Medulla oblongata (tissue), 1 donor: ENCODE data around the gene CCDC33.

ENCODE experiments used
- DNase-seq: peaks from one replicate; pipeline ENCODE4 v3.0.0-alpha.2; 2015; ENCODE audit errors: extremely low spot score

Gene CCDC33

DNA sequence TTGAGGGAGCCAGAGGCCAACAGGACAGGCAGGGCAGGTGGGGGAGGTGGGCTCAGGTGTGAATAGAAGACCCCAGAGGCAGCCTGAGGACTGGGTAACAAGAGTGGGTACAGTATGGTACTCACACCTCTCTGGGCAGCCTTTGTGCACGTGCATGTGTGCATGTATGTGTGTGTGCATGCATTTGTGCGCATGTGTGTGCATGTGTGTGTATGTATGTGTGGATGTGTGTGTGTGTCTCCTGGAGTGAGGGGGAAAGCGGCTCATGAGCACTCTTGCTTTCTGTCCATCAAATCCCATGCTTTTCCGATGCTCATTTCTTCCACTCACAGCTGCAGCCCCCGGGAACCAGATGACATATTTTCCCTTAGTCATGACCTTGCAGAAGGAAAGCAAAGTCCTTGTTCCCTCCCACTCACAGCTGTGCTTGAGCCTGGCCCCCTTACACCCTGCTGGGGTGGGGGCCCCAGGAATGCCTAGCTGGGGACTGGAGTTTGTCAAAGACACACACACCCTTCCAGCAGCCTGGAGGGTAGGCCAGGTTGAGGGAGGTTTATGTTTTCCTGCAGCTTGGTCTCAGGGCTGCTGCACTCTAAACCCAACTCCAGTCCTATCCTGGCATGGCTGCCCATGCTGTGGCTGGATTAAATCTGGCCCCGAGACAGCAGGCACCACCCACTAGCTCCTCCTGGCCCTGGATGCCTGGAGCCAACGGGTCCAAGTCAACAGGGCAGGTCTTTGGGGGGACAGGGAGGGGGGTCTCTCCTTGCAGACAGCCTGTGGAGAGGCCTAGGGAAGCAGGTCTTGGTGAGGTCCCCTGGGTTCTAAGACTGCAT, 22.5 kb downstream of the CCDC33 start:
- no peak for DNase-seq

DNA sequence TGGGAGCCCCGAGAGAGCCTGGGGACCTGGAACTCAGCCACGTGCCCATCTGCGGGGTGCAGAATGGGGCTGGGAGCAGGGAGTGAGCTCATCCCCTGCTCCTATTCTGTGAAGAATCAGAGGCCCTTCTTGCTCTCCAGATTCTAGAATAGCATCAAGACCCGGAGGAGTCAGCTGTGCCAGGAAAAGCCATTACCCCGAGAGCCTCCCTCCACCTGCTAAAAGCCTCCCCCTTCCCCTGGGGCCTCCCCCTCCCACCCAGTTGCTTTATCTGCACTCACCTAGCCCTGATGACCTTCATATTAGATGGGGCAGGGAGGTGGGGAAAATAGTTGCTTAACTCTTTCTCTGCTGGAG, 23.1 kb downstream of the CCDC33 start:
- no peak for DNase-seq

DNA sequence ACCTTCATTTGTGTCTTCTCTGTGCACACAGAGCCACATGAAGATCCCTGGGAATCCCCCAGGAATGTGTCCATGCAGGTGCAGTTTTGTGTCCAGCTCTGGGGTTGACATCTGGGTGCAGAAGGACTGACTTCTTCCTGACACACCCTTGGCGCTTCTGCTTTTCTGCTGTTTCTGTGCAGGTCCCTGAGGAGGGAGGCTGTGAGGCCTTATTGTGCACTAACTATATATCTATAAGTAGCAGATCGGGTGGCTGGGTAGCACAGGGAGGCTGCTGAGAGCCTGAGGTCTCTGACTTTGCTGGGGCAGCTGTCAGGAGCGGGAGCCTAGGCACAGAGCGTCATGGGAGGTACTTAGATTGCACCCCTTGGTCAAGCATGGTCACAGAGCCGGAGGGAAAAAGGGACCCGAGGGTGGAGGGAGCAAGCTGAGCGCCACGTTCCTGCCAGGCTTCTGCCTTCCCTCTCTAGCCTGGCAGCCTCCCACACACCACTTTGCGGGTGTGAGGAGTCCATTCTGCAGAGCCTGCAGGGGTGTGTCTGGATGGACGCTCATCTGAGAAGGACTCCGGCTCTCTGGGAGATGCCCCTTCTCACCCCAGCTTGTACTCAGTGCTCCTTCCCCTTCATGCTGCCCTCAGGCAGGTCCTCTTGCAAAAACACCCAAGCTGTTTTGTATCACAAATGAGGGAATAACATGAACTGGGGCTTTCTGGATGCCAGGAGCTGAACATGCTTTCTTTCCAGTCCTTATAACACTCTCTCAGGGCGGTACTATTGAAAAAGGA, 23.9 kb downstream of the CCDC33 start:
- no peak for DNase-seq

DNA sequence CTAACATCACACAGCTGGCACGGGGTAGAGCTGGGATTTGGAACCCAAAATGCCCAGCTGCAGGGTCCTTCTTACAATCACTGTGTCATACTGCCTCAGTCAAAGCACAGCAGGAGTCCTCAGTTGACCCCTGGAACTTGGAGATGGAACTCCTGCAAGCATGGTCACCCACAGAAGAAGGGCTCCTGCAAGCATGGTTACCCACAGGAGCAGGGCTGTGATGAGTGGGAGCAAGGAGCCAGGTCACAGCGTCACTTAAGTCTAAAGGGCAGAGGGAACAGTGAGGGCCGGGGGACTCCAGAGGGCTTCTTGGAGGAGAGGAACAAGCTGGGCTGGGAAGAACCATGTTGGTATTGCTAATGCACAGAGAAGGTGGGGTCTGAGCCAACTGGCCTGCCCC, 24.9 kb downstream of the CCDC33 start:
- no peak for DNase-seq

DNA sequence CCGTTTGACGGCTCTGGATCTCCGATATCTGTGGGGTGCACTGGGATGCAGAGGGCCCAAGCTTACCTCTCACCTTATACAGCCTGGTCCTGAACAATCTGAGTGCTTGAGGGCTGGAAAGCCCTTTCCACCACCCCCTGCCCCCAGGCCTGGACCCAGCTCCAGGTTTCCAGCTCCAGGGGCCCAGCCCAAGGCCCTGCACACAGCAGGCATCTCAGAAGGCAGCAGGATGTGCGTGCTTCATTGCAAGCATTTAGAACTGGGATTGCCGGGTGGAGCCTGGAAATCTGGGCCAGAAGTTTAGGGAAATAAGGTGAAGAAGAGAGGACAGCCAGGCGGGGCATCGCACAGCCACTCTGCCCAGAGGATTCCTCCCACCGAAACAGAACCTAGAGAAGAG, 25.6 kb downstream of the CCDC33 start:
- DNase-seq = no peak

DNA sequence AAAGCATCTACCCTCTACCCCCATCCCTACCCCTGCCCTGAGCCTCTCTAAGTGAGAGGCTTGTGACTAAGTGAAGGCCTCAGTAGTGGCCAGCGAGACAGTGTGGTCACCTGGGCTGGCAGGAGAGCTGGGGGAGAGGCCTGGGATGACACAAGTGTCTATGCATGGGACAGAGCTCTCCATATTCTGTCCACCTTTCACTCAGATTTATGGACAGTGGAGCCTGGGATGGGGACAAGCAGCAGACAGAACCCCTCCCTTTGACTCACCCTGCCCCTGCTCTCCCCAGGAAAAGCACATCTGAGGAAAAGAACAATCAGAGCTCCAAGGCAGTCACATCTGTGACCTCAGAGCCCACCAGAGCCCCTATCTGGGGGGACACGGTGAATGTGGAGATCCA, 26.0 kb downstream of the CCDC33 start:
- DNase-seq = no peak

DNA sequence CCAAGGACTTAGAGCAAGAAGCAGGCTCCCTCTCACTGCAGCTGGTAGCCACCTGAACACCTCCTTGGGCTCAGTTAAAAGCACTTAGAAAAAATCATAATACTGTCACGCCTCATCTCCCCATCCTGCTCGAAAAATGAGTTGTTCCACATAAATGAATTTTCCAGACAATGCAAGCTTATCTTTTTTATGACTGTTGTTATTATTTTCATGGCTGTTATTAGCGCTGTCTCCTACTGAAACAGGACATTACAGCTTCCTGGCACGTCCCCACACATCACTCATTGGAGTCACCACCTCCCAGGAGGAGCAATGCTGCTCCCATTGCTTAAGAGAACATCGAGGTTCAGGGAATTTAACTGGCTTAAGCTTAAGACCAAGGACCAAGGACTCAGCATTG, 26.5 kb downstream of the CCDC33 start:
- DNase-seq = no peak

DNA sequence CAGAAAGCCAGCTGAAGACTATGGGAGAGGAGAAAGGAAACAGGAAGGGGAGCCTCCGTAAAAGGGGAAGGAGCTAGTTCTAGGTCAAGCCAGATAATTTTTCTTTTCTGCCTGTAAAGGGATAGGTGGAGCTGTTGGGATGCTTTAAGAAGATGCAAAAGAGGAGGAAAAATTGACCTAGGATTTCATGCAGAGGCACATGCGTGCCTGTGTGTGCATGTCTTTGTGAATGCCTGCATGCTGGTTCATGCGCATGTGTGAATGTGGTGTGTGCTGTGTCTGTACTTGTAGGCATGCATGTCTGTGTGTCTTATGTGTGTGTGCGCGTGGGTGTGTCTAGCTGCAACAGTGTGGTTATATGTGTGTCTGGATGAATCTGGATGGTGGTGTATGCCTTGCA, 27.3 kb downstream of the CCDC33 start:
- no peak for DNase-seq

DNA sequence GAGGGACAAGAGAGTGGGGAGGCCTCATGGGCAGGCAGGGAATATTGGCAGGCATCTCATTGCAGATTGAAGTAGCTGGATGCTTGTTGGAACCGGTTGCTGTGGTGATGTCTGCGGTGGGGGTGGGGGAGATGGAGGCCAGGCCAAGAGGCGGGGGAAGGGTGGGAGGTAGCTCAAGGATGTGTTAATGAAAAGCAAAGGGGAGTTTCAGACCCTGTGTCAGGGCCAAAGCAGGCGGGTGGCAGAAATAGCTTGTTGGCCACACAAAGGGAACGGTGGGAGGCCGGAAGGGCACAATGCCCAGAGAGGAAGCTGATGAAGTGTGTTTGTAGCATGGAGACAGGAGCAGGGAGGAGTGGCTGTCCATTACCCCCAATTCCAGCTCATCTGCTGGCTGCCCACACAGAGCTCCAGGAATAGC, 28.0 kb downstream of the CCDC33 start:
- no peak for DNase-seq

DNA sequence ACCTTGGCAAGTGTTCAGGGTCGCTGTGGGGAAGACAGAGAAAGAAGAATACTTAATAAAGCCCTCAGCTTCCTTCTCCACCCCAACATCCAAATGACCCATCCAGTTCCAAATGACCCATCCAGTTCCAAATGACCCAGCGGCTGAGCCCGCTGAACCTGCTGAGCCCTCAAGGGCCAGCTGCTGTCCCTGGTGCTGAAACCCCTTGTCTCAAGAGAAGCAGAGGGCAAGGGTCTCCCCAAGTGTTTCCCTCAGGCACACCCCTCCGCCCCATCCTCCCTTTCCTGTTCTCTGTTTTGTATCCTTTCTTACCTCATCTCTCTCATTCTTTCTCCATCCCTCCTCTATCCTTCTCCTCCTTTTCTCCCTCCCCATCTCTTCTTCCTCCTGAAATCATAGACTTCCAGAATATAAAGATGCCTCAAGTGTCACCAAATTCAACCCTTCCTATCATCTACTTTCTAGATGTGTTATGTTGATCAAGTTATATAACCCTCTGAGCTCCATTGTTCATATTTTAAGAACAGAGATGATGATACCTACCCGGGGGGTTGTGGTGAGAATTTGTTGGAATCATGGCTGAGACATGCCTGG, 29.0 kb downstream of the CCDC33 start:
- no peak for DNase-seq

DNA sequence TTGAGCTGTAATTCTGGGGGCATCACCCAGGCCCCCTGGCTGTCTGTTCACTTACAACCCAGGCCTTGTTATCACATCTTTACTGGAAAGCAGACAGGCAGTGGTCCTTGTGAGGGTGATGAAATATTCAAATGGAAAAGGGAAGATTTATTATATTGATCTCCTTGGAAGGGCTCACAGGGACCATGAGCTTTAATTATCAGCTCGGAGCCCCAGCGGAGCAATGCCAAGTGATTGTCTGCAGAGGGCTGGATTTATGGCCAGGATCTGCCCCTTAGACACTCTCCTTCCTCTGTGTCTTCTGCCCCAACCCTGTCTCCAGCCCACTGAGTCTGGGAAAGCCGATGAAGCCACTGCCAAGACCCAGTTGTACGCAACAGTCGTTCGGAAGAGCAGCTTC, 31.9 kb downstream of the CCDC33 start:
- no peak for DNase-seq

DNA sequence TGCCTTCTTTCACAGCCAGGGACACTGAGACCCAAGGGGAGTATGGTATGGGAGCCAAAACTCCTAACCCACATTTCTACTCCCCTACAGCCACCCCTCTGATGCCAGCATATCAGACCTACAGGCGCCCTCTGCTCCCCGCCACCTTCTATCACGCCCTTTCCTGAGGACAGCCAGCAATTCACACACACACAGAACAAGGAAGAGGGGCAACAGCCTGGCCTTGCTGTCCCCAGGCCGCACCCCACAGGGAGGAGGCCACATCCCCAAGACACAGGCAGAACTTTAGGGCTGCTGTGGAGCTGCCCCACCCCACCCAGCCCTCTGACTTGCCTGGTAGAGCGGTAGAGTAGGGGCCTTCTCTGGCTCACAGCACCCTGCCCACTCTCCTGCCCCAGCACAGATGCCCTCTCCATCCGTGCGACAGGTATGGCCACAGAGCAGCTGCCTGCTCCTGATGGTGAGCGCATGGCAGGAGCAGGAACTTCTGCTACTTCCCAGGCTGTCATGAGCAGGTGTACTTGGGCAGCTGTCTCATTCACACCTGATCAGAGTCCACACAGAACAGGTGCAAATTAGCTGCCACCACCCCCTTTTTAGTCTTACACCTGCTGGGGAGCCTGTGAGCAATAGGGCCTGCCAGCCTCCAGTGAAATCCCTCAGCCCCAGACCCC, 33.4 kb downstream of the CCDC33 start:
- DNase-seq = no peak

DNA sequence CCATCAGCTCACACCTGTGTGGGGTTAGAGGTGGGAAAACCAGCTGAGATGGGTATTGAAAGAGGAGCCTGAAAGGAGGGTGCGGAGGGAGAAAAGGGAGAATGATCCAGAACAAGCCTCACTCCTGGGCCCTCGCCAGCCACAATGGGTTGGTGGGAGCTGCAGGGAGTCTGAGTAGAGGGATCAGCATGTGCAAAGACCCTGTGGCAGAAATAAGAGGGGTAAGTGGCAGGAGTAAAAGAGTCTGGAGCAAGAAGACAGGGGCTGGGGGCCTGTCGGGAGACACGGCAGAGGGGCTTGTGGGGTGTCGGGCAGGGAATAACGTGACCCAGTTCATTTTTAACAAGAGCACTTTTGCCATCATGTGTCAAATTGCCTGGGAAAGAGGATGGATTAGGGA, 34.0 kb downstream of the CCDC33 start:
- no peak for DNase-seq

DNA sequence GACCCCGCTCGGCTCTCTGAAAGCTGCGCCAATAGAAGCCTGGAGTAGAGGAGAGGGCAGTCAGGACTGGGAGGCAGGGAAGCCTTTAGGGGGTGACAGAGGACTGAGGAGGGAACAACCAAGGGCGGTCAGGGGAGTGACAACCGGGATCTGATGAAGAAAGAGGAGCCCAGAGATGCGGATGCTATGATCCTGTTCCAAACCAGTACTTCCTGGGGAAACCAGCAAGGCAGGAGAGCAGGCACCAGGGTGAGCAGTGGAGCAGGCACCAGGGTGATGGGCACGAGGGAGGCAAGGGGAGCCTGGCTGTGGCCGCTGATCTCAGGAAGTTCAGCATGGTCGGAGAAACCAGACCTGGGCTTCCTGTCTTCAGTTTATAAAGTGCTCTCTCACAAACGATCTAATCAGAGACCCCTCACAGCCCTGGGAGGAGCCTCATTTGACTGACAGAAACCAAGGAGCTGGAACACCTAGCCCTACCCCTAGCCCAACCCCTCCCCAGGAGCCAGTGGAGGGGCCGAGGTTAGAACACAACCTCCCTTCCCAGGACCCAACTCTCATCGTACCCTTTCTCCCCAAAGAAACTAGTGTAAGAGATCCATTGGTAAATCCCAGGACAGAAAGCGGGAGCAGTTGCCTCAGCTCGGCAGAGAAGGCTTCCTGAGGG, 34.9 kb downstream of the CCDC33 start:
- DNase-seq = no peak

DNA sequence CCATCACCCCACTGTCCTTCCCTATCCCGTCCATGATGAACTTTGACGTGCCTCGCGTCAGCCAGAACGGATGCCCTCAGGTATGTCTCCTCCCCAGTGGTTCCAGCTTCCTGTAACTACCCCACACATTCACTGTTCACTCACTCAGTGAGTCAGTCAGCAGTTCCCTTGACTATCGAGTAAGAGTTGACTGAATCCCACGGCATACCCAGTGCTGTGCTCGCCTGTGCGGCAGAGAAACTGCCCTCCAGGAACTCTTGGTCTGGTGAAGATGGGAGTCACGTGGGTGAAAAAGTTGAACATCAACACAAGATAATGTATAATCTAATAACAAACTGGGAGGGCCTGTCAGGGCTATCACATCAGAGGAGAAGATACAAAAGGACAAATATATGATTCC, 36.7 kb downstream of the CCDC33 start:
- DNase-seq = no peak

DNA sequence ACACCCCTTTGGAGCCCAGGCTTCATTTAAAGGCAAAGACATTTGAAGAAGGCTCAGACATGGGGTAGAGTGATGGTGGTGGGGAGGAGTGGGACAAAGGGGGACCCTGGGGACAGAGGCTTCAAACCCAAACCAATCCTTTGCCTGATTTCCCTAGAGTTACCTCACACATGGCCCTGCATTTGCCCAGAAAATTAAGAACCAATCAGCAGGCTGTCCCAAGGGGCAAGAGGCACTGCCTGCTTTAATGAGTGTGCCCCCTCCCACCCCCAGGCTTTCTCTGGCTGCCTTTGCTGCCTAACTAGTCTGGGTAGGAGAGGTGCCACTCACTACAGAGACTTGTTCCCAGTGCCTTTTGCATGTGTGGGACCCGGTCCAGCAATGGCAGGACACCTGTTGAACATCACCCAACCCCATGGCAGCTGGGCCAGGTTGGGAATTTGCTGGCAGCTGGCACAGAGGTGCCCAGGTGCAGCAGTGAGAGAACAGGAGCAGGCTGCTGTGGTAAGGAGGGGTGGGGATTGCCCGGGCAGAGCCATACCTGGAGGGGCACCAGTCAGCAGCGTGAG, 38.4 kb downstream of the CCDC33 start:
- DNase-seq = no peak

DNA sequence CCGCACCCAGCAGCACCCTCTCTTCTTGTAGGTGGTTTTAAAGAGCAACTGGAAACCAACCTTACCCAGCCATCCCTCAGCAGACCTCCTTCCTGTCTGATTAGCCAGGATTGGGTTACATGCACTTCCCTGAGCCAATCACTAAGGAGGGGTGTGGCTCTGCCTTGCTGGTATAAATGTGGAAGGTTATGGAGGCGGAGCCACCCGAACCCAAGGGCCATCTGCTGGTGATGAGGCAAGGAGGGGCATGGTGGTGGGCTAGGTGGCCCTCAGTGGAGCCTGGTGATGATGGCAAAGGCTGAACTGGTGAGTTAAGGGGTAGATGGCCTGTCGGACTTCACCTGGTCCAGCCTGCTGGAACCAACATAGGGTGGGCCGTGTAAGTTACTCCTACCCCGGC, 39.8 kb downstream of the CCDC33 start:
- DNase-seq = no peak

DNA sequence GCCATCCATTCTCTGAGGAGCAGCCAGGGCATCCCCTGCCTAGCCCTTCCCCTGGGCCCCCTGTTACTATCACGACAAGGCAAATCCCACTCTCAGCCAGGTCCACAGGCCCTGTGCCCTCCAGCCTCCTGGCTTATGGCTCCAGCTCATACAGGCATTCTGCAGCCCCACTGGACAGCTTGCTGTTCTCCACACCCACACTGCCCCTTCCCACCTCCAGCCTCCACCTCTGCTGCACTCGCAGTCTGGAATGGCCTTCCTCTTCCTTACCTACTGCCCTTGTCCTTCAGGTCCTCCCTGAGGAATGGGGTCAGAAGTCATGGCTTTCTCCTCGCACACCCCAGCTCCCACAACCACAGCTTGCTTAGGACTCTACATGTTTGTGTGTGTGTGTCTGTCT, 40.4 kb downstream of the CCDC33 start:
- no peak for DNase-seq

DNA sequence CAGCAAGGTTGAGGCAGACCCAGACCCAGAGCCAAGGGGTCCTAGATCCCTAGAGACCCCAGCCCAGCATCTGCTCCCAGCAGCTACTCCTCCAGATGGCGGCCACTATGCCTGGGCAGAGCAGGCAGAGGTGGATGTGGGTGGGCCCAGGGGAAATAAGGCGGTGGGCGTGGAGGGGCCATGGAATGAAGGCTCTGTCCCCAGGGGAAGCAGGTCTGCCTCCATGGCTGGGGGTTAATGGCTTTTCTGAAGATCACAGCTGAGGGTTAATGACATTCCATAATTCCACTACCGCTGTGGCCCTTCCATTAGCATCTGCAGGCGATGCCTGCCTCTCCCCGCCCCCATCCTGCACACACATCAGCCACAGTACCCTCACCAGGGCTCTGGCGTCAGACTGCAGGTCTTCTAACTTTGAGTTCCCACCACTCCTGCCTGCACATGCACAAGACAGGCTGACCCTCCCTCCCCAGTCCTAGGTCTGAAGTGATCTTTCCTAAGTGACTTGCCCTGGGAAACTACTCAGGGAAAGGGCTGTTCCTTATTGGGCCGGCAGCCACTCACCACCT, 41.2 kb downstream of the CCDC33 start:
- DNase-seq = no peak

DNA sequence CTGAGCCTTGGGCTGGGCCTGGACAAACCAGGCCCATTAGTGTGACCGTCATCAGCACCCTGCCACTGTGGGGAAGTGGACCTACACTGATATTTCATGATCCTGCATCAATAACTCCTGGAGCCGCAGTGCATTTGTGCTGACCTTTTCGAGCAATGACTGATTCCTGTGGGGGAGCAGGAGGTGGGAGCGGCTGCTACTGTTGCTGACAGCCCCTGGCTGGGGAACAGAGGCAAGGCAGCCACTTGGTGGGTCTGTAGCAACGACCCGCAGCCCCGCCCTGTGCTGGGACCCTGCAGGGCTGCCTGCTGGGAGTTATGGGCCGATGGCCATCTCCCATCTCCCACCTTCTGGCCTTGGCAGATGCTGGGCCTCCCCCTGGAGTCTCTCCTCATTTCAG, 42.1 kb downstream of the CCDC33 start:
- no peak for DNase-seq
